ENCODE data around the gene ZNF76. TPM values are rescaled to one million over a fixed set of nuclear protein-coding genes. Genes with fewer than 3 reads are reported as not detected.
A peak's percentile ranks its signal among the peaks of the same experiment; 100 is the strongest.

Gene ZNF76
- total RNA-seq, 2 experiments from 2014 or later = 31.0 to 59.5 TPM

DNA sequence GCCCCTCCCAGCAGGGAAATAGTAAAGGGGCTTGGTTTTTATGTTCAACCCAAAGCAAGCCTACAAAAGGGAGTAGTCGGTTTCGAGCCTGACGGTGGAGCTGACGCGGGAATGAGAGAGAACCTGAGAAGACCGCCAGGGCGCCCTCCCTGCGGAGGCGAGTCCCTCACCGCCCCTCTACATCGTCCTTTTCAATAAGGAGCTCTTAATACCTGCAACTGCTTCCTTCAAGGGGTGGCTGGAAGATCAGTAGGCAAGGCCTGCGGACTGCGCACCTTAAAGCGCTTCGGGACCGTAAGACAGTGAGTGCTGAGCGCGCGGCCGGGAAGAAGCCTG, 709 bp upstream of the ZNF76 start:
- CTCF ChIA-PET (ENCODE audit: unreplicated experiment) = no interaction called here
- no peaks in the 10 kb centered on the region for H4K20me1 ChIP-seq (ENCODE audit: insufficient read depth, low read length)
- H3K9me2 ChIP-seq (ENCODE audit: insufficient read depth, low read length) = no peaks in the 10 kb centered on the region
- intact Hi-C loops (cut with micrococcal nuclease; ENCODE audit: unreplicated experiment) = no loop called here
- no peak for DNase-seq (ENCODE audit: low spot score)
- H3K4me2 ChIP-seq (ENCODE audit: low read length) = peak overlapping the region; percentile 96
- BruUV-seq (replicated peaks) = no TSS peak
- H3K9me3 ChIP-seq (ENCODE audit: low read length) = no peaks in the 10 kb centered on the region
- H3K79me2 ChIP-seq (ENCODE audit: insufficient read depth, low read depth, low read length) = peaks cover 22% of the 10 kb centered on the region; the same call in 1 of the 2 replicates
- H3K4me1 ChIP-seq (ENCODE audit: insufficient read depth, low read length, poor library complexity, severe bottlenecking) = peaks cover 25% of the 10 kb centered on the region
- peak overlapping the region; percentile 81 for H3K4me3 ChIP-seq (ENCODE audit: low read depth, low read length, poor library complexity, severe bottlenecking)
- no peaks in the 10 kb centered on the region for H3K36me3 ChIP-seq (ENCODE audit: insufficient read depth, low read length)
- POLR2A ChIA-PET = interaction anchor here (0.7 to 1.0 kb wide), 3 partner anchors 44 to 724 kb away, joined by 3 to 4 read pairs (median 3); no protein-coding TSS in a partner anchor
- no peak for TF ChIP-seq EZH2phosphoT487 (IDR thresholded peaks at IDR 0.05; ENCODE audit: borderline replicate concordance, low read depth, low read length)
- TF ChIP-seq, protein P1, sequence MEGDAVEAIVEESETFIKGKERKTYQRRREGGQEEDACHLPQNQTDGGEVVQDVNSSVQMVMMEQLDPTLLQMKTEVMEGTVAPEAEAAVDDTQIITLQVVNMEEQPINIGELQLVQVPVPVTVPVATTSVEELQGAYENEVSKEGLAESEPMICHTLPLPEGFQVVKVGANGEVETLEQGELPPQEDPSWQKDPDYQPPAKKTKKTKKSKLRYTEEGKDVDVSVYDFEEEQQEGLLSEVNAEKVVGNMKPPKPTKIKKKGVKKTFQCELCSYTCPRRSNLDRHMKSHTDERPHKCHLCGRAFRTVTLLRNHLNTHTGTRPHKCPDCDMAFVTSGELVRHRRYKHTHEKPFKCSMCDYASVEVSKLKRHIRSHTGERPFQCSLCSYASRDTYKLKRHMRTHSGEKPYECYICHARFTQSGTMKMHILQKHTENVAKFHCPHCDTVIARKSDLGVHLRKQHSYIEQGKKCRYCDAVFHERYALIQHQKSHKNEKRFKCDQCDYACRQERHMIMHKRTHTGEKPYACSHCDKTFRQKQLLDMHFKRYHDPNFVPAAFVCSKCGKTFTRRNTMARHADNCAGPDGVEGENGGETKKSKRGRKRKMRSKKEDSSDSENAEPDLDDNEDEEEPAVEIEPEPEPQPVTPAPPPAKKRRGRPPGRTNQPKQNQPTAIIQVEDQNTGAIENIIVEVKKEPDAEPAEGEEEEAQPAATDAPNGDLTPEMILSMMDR (conservative IDR thresholded peaks at IDR 0.05; ENCODE audit: low read length) = peak; percentile 44
- peak overlapping the region; percentile 63 for H3K27ac ChIP-seq (ENCODE audit: low read depth, low read length, poor library complexity, severe bottlenecking)
- H2AFZ ChIP-seq (ENCODE audit: low read length) = peak overlapping the region; percentile 62

DNA sequence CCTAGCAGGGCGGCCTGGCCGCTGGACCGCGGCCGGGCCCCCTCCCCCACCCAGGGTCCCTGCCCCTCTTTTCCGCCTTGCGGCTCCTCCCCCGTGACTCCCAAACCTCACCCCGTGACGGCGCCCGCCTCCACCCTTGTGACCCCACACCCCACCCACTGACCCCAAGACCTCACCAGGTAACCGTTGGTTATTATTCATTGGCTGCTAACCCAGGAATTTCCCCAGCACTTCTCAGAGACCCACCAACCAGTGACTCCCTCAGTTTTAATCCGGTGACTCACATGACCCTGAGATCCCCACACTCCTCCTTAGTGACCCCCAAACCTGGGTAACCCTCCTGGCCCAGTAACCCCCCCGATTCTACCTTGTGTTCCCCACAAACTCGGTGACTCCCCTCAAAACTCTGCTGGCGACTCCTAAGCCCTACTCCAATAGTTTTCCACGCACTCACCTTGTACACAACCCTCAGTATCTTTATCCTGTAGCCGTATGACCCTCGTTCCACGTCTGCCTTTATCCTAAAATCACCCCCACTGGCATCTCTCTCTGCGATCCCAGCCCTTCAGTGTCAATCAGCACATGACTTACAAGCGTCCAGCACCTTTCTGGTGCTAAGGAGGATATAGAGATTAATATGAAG, 534 bp downstream of the ZNF76 start:
- Histone ChIP-seq H3K4me3 (ENCODE audit: low read depth, low read length, poor library complexity, severe bottlenecking) (peak overlapping the region; percentile 81), H3K4me1 (ENCODE audit: insufficient read depth, low read length, poor library complexity, severe bottlenecking) (peaks cover 31% of the 10 kb centered on the region), H2AFZ (ENCODE audit: low read length) (peak overlapping the region; percentile 62; the same call in 1 of the 2 replicates), H3K4me2 (ENCODE audit: low read length) (peak overlapping the region; percentile 96), H3K27ac (ENCODE audit: low read depth, low read length, poor library complexity, severe bottlenecking) (peak overlapping the region; percentile 63), H3K79me2 (ENCODE audit: insufficient read depth, low read depth, low read length) (peaks cover 22% of the 10 kb centered on the region; the same call in 1 of the 2 replicates), H3K9me2 (ENCODE audit: insufficient read depth, low read length) (no peaks in the 10 kb centered on the region), H3K36me3 (ENCODE audit: insufficient read depth, low read length) (no peaks in the 10 kb centered on the region), H3K9me3 (ENCODE audit: low read length) (no peaks in the 10 kb centered on the region), H4K20me1 (ENCODE audit: insufficient read depth, low read length) (no peaks in the 10 kb centered on the region)
- TF ChIP-seq, protein P1 (conservative IDR thresholded peaks at IDR 0.05; ENCODE audit: low read length) = no peak
- no peak for TF ChIP-seq EZH2phosphoT487 (IDR thresholded peaks at IDR 0.05; ENCODE audit: borderline replicate concordance, low read depth, low read length)
- POLR2A ChIA-PET = interaction anchor here (0.6 to 1.0 kb wide), 2 partner anchors 54 to 282 kb away, joined by 4 read pairs; no protein-coding TSS in a partner anchor
- CTCF ChIA-PET (ENCODE audit: unreplicated experiment) = no interaction called here
- intact Hi-C loops (cut with micrococcal nuclease; ENCODE audit: unreplicated experiment) = no loop called here
- DNase-seq (ENCODE audit: low spot score) = peak; percentile 74
- no TSS peak for BruUV-seq (replicated peaks)

Measured in OCI-LY7 (cell line).